Right ventricle myocardium inferior (tissue), 1 donor: Measurements from ENCODE around the gene PKNOX2. TPM values are rescaled to one million over a fixed set of nuclear protein-coding genes. Genes with fewer than 3 reads are reported as not detected.

ENCODE experiments used
- ATAC-seq: fragments of 200-7000 bp; cut with Tn5 transposase; one replicate; pipeline ENCODE4 v1.9.1; 2020; ENCODE audit warnings: mild to moderate bottlenecking, moderate library complexity
- DNase-seq: peaks from one replicate; pipeline ENCODE4 v3.0.0; 2021; ENCODE audit errors: missing footprints
- intact Hi-C: fragments of 100-400 bp; cut with DNase I; formaldehyde crosslinking; loops from one replicate; pipeline ENCODE4 v1.11.0; 2022
- total RNA-seq: library from RNA; stranded (reverse); fragmentation: NEBNext Ultra II Directional; extraction: Animal tissue kit (Norgen Biotek cat#: 25700); gene quantifications from one replicate; pipeline ENCODE4 v1.2.1, GENCODE V29; 2021
- donor health status: DM: no; HTN: yes; CAD: no; lungs with severe emphysema.

The PKNOX2 gene
- total RNA-seq, 1 donor from 2014 or later: 9.1 TPM

DNA sequence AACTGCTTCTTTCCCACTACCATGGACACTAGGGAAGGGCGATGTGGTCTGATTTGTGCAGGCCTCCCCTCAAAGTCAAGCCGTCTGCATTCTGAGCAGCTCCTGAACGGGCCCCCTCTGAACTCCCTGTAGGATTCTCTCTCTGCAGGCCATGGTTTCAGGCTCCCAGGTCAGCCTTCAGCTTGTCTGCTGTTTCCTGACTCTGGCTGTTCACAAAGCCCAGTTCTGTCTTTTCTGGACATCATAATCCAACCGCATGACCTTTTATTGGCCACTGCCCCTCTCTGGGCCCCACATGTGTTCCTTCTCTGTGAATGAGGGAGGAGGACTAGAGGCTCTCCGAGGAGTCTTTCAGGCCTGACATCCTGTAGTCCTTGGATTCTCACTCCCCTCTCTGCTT is 170.6 kb downstream of the PKNOX2 start:
- intact Hi-C loops: no loop called here
- DNase-seq: no peak
- ATAC-seq: no peak

DNA sequence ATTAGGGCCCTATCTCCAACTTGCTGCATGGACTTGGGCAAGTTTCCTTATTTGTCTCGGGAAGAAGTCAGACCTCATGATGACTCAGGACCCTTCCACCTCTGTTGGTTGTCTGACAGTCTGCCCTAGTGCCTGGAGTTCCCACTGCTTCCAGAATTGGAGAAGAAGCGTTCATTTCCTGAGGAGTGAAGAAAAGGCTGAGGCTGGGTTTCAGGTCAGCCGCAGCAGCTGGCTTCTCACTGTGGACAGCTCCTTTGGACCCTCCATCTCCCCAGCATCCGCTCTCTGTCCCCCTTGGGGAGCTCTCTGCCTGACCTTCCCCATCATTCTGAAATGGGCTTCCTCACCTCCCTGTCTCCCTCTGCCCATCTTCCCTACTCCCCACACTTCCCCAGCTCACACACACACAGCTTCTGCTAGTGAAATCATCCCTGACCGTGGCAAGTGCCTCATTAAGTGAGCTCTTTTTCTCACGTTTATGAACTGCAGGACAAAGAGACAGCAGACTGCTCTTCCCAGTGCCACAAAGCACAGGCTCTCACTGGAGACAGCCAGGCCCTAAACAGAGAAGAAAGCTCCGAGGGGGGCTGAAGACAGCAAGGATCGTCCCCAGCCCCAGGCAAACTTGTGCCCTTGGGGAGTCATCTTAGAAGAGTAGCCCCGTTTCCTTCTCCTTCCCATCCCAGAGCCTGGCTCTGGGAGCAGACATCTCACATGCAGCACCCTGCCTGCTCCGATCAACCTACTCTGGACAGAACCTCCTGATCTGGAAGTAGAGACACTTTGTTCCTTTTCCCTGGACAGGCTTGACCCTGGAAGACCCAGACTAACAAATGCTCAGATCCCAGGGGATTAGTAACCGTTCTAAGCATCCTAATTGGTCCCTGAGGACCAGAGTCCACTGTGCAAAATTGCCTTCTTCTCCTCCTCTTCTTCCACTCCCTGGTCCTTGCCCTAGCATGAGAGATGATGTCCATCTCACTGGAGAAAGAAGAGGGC is 173.6 kb downstream of the PKNOX2 start:
- DNase-seq (no peak), ATAC-seq (peak; percentile 41)
- intact Hi-C loops: no loop called here

- intact Hi-C loops: no loop called here
- ATAC-seq (peak; percentile 78), DNase-seq (no peak)
Observed at GRCh38 chr11:125338886-125339811, 174.6 kb downstream of the PKNOX2 start.

- no peak for DNase-seq
- ATAC-seq: no peak
- intact Hi-C loops: no loop called here
Observed at GRCh38 chr11:125341676-125342075, 177.1 kb downstream of the PKNOX2 start.

GRCh38 chr11:125342281-125342930 is 177.9 kb downstream of the PKNOX2 start:
- intact Hi-C loops: no loop called here
- DNase-seq (no peak), ATAC-seq (no peak)

- no peak for ATAC-seq
- intact Hi-C loops: no loop called here
Observed at GRCh38 chr11:125343086-125343717, 178.7 kb downstream of the PKNOX2 start.

DNA sequence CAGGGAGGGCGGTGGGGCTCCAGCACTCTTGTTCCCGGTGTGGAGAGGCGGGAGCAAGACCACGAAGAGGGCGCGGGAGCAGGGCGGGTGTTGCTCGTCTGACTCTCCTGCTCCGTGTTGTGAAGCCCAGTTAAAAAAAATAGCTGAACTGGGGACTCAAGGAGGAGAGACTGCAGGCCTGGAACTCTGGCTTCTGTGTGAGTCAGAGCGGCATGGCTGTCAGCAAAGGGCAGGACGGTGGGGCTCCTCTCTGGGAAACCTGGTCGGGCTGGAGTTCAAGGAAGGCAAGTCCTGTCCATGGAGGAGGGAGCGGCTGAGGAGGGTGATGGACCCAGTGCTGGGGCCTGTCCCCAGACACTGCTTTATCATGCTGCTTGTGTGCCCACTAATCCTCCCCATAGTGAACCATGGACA is 179.2 kb downstream of the PKNOX2 start:
- intact Hi-C loops: no loop called here
- no peak for ATAC-seq
- DNase-seq: no peak

More at GRCh38 chr11:125343086-125343717, 178.7 kb downstream of the PKNOX2 start:
- no peak for DNase-seq

DNA sequence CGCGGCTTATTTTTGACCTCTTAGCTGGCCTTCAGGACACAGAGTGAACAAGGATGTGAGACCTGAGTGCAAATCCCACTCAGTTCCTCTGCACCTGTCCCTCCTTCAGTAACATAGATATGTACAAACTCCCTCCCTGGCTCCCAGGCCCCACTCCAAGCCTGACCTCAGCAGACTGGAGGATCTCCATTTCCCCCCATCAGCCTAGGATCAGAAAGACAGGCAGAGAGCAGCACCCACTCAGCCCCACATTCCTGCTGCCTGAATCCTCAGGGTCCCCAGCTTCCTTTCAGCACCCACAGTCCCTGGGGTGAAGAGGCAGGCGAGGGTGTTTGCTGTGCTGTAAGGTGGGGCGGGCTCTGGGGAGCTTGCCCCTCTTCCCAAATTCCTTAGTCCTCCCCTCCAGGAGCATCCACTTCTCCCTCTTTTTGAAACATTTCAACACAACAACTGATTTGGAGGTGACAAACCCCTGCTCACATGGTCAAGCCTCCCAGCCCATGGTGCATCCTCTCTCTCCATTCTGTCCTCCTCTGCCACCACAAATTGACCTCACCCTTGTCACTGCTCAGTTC is 180.4 kb downstream of the PKNOX2 start:
- ATAC-seq: no peak
- intact Hi-C loops: loop anchor here (5.0 kb wide), 3 partner anchors 47 to 253 kb away; no protein-coding TSS in a partner anchor
- no peak for DNase-seq

GRCh38 chr11:125345421-125346178 is 181.0 kb downstream of the PKNOX2 start:
- DNase-seq (peak; percentile 86), ATAC-seq (peak; percentile 90)
- intact Hi-C loops: loop anchor here (5.0 kb wide), 3 partner anchors 47 to 253 kb away; no protein-coding TSS in a partner anchor

DNA sequence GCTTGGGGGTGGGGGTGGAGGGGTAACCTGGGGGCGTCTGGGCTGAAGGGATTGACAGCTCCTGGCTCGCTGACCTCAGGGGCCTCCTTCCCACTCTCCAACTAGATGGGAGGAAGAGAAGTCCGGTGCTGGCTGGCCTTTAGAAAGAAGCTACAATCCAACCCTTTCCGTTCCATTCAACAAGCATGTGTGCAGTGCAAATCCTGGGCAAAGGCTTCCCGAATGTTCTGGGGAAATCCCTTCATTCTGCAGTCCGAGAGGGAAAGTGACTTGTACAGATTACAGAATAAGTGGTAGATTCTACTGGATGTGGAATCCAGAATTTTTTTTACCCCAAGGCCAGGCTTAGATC is 181.6 kb downstream of the PKNOX2 start:
- DNase-seq (no peak), ATAC-seq (no peak)
- intact Hi-C loops: loop anchor here (5.0 kb wide), 3 partner anchors 46 to 254 kb away; no protein-coding TSS in a partner anchor

DNA sequence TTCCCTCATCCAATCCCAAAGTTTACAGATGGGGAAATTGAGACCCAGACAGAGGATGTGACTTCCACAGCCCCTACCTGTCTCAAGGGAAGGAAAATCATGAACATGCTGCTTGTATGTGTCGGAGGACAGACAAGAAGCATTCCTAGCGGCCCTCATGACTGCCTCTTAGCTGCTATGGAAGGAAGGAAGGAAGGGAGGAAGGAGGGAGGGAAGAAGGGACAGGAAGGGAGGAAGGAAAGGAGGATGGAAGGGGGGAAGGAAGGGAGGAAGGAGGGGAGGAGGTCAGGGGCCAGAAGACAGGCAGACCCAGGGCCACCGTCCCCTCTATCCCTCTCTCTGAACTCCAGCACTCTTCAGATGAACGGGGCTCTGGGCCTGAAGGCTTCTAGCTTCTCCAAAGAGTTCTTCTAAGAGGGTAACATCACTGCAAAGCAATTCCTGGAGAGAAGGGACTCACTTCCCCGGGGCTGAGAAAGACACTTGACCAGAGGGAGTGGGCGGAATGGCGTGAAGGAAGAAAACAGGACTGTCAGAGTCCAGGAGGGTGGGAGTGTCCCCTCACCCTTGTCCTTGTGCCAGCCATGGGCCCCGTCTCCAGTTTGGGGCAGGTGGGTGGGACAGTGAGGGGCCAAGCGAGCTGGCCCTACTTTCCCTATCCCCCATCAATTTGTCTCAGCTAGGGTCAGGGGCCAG is 182.2 kb downstream of the PKNOX2 start:
- DNase-seq (peak; percentile 35), ATAC-seq (no peak)
- intact Hi-C loops: loop anchor here (5.0 kb wide), 3 partner anchors 46 to 254 kb away; no protein-coding TSS in a partner anchor

GRCh38 chr11:125347261-125347585 is 182.7 kb downstream of the PKNOX2 start:
- DNase-seq (peak; percentile 5), ATAC-seq (no peak)
- intact Hi-C loops: loop anchor here (5.0 kb wide), 3 partner anchors 45 to 255 kb away; no protein-coding TSS in a partner anchor

- ATAC-seq: no peak
- intact Hi-C loops: loop anchor here (1.0 to 5.0 kb wide), 5 partner anchors 44 to 256 kb away; partner anchors contain the start of gene PKNOX2
- no peak for DNase-seq
Observed at GRCh38 chr11:125348141-125348651, 183.6 kb downstream of the PKNOX2 start.

GRCh38 chr11:125348674-125349309 is 184.2 kb downstream of the PKNOX2 start:
- intact Hi-C loops: loop anchor here (1.0 to 5.0 kb wide), 5 partner anchors 44 to 256 kb away; partner anchors contain the start of gene PKNOX2
- no peak for ATAC-seq
- DNase-seq: no peak

- ATAC-seq (no peak), DNase-seq (peak; percentile 60)
- intact Hi-C loops: no loop called here
Observed at GRCh38 chr11:125350206-125351032, 185.9 kb downstream of the PKNOX2 start.
